ENCODE data around the gene KRT82. TPM values are rescaled to one million over a fixed set of nuclear protein-coding genes. Genes with fewer than 3 reads are reported as not detected.

KRT82 gene
- total RNA-seq, 2 donors from 2014 or later, result not detected

DNA sequence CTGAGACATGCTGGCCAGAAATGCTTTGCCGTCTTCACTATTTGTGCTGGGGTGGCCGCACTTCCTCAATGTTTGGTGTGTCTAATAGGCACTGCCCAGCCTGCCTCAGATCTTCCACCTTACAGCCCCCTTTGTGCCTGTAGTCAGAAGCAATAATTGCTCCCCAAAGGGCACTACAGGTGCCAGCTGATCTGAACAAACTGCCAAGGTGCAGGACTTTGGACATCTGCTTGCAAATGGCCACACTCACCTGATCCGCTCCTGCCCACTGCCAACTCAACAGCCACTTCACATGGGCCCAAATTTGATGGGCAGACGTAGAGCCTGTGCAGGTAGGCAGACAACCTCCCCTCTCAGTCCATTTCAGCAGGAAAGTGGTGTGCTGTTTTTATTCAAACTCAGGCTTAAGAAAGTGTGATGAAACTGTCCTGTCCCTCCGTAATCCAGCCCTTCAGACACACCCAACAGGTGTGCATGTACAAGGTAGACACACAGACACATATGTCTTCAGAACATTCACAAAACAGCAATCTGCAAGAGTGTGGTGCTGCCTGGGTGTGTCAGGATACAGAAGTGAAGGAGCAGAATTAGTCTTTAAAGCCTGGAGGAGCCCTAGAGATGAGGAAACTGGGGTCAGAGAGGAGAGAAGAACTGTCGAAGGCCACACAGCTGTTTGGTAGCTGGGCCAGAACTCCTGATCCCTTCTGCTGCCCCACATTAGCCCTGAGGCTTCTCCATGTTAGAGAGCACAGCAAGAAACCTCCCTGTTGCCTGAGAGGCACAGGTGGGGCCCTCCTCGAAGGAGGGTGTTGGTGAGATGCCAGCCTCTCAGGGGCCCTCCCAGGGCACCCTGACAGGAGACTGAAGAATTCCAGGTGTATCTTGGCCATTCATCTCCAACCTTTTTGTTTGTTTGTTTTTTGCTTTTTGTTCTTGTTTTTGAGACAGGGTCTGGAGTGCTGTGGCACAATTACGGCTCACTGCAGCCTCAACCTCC is 32.5 kb upstream of the KRT82 start:
- intact Hi-C loops (cut with DNase I), result no loop called here
- Histone ChIP-seq H3K4me1 (replicated peaks) (no peaks in the 10 kb centered on the region), H3K27me3 (replicated peaks; ENCODE audit: insufficient read depth) (no peaks in the 10 kb centered on the region), H3K36me3 (no peaks in the 10 kb centered on the region), H3K9me3 (no peaks in the 10 kb centered on the region), H3K27ac (no peak overlapping the region), H3K4me3 (no peak overlapping the region)
- no peak for DNase-seq (ENCODE audit: low spot score)
- 82% methylated on average over 8 of the region's 8 CpGs for WGBS
- TF ChIP-seq POLR2A (IDR thresholded peaks at IDR 0.05) (no peak), POLR2AphosphoS5 (IDR thresholded peaks at IDR 0.05) (no peak)
- TF ChIP-seq, protein P1, sequence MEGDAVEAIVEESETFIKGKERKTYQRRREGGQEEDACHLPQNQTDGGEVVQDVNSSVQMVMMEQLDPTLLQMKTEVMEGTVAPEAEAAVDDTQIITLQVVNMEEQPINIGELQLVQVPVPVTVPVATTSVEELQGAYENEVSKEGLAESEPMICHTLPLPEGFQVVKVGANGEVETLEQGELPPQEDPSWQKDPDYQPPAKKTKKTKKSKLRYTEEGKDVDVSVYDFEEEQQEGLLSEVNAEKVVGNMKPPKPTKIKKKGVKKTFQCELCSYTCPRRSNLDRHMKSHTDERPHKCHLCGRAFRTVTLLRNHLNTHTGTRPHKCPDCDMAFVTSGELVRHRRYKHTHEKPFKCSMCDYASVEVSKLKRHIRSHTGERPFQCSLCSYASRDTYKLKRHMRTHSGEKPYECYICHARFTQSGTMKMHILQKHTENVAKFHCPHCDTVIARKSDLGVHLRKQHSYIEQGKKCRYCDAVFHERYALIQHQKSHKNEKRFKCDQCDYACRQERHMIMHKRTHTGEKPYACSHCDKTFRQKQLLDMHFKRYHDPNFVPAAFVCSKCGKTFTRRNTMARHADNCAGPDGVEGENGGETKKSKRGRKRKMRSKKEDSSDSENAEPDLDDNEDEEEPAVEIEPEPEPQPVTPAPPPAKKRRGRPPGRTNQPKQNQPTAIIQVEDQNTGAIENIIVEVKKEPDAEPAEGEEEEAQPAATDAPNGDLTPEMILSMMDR (IDR thresholded peaks at IDR 0.05), result no peak

DNA sequence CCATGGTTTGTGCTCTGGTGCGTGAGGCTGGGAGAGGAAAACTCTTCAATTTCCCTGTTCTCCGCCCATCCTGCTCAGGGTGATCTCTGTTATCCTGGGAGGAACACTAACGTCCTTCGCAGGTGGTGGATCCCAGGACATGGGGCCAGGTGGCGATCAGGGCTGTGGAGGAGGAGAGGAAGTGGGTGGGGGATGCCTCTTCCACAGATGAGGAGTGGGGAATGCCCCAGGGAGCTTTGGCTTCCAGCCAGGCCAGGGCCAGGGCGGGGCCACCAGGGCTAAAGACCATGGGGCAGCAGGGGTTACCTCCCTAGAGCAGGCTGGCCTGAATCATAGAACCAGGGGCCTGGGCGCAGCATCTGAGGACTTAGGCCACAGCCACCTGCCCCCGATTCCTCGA is 31.4 kb upstream of the KRT82 start:
- DNase-seq (ENCODE audit: low spot score), result no peak
- 81% methylated on average over 9 of the region's 9 CpGs for WGBS
- no peaks in the 10 kb centered on the region for H3K27me3 ChIP-seq (replicated peaks; ENCODE audit: insufficient read depth)
- intact Hi-C loops (cut with DNase I), result no loop called here
- H3K4me1 ChIP-seq (replicated peaks), result no peaks in the 10 kb centered on the region
- H3K4me3 ChIP-seq, result no peak overlapping the region
- no peaks in the 10 kb centered on the region for H3K36me3 ChIP-seq
- H3K9me3 ChIP-seq, result no peaks in the 10 kb centered on the region
- TF ChIP-seq, protein P1 (IDR thresholded peaks at IDR 0.05), result no peak
- TF ChIP-seq POLR2A (IDR thresholded peaks at IDR 0.05) (no peak), POLR2AphosphoS5 (IDR thresholded peaks at IDR 0.05) (no peak)
- no peak overlapping the region for H3K27ac ChIP-seq

DNA sequence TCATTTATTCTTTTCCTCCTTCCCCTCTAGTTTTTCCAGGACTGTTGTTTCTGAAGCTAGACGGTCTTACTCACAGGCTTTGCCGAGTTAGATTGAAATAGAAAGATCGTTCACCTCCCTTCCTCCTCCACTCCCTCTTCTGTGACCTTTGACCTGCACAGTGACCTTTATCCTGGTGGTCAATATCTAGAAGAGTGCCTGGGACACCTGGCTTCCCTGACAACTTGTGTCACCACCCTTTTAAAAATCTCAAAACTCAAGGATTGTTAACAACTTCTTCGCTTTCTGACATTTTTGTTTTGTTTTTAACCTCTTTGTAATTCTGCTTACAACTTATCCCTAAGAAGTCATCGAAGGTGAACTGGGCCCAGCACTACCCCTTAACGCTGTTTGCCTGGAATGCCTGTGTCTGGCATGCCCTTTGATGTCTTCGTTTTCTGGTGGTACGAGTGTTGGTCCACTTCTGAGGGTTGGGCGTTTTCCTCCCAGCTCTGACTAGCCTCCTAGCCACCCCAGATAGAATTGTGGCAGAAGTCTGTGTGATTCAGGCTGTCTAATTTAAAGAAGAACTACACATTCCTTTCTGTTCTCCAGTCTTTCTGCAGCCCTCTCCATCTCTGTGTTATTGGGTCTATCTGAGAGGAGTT is 30.8 kb upstream of the KRT82 start:
- H3K9me3 ChIP-seq, result no peaks in the 10 kb centered on the region
- H3K27ac ChIP-seq, result no peak overlapping the region
- H3K4me1 ChIP-seq (replicated peaks), result no peaks in the 10 kb centered on the region
- 75% methylated on average over 9 of the region's 9 CpGs for WGBS
- H3K27me3 ChIP-seq (replicated peaks; ENCODE audit: insufficient read depth), result no peaks in the 10 kb centered on the region
- no peaks in the 10 kb centered on the region for H3K36me3 ChIP-seq
- no peak overlapping the region for H3K4me3 ChIP-seq
- no peak for DNase-seq (ENCODE audit: low spot score)
- intact Hi-C loops (cut with DNase I), result no loop called here
- TF ChIP-seq, protein P1 (IDR thresholded peaks at IDR 0.05), result no peak
- no peak for TF ChIP-seq POLR2A (IDR thresholded peaks at IDR 0.05)
- TF ChIP-seq POLR2AphosphoS5 (IDR thresholded peaks at IDR 0.05), result no peak

DNA sequence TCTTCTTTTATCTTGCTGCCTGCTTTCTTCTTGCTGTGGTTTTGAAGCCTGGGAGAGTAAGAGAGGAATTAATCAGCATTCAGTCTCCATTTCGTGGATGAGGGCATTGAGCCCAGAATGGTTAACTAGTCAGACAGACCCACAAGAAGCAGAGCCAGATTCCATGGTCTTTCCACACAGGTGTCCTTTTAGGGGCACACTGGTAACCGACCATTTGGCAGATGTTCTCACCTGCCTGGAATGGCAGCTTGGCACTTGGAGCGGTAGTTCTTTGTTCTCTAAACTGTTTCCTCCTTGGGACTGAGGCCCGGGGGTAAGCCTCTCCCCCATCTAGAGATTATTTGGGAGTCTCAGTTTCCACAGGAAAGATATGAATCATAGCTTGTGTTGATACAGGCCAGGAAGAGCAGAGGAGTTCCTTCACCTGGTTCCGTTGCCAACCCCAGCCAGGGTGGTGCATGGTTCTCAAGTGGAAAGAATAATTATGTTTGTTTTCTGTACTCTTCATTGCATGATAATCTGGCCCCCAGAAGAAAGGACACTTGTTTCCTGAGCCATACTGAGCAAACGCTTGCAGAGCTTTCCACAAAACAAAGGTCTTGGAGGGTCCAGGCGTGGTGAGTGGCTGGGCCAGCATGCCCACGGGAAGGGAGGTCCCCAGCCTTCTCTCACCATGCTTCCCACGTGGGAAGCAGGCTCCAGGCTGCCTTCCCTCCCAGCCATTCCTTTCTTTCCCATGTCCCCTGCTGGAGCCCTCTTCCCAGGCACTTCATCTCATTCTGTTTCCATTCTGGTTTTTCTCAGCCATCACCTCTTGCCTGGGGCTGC is 30.1 kb upstream of the KRT82 start:
- H3K27me3 ChIP-seq (replicated peaks; ENCODE audit: insufficient read depth), result no peaks in the 10 kb centered on the region
- no peak overlapping the region for H3K27ac ChIP-seq
- no peaks in the 10 kb centered on the region for H3K4me1 ChIP-seq (replicated peaks)
- TF ChIP-seq POLR2AphosphoS5 (IDR thresholded peaks at IDR 0.05), result peak; percentile 46
- TF ChIP-seq POLR2A (IDR thresholded peaks at IDR 0.05), result no peak
- 38% methylated on average over 9 of the region's 9 CpGs for WGBS
- no peak overlapping the region for H3K4me3 ChIP-seq
- no peaks in the 10 kb centered on the region for H3K9me3 ChIP-seq
- peak; percentile 57 for DNase-seq (ENCODE audit: low spot score)
- no peaks in the 10 kb centered on the region for H3K36me3 ChIP-seq
- intact Hi-C loops (cut with DNase I), result no loop called here

DNA sequence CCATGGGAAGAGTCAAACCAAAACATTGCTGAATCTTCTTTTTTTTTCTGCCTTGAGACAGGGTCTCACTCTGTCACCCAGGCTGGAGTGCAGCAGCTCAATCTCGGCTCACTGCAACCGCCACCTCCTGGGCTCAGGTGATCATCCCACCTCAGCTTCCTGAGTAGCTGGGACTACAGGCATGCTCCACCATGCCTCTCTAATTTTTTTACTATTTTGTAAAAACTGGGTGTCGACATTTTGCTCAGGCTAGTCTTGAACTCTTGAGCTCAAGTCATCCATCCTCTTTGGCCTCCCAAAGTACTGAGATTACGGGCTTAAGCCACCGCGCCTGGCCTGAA is 29.5 kb upstream of the KRT82 start:
- Histone ChIP-seq H3K36me3 (no peaks in the 10 kb centered on the region), H3K27ac (no peak overlapping the region), H3K4me3 (no peak overlapping the region), H3K4me1 (replicated peaks) (no peaks in the 10 kb centered on the region), H3K27me3 (replicated peaks; ENCODE audit: insufficient read depth) (no peaks in the 10 kb centered on the region), H3K9me3 (no peaks in the 10 kb centered on the region)
- 55% methylated on average over 6 of the region's 6 CpGs for WGBS
- no peak for TF ChIP-seq POLR2AphosphoS5 (IDR thresholded peaks at IDR 0.05)
- TF ChIP-seq POLR2A (IDR thresholded peaks at IDR 0.05), result no peak
- TF ChIP-seq, protein P1 (IDR thresholded peaks at IDR 0.05), result no peak
- intact Hi-C loops (cut with DNase I), result no loop called here
- no peak for DNase-seq (ENCODE audit: low spot score)

All from prostate gland (tissue), 2 donors.